GM12878 (cell line): ENCODE measurements around the gene FUT7. TPM values are rescaled to one million over a fixed set of nuclear protein-coding genes. Genes with fewer than 3 reads are reported as not detected.

Source experiments
- ATAC-seq: fragments of 200-7000 bp; cut with Tn5 transposase; 3 replicates; pipeline ENCODE4 v1.9.1; 2020; ENCODE audit warnings: mild to moderate bottlenecking, moderate library complexity
- BruUV-seq: library from RNA; stranded (reverse); fragments of 400-500 nt; replicated peaks from 2 replicates; lab custom pipeline; 2021; lab: Mats Ljungman, UMichigan
- CTCF ChIA-PET: fragments of 300-600 bp; sonication (Branson Sonifier 250); formaldehyde crosslinking; extraction: SDS; loops from one replicate; lab custom pipeline; 2021; ENCODE audit warnings: inconsistent platforms; lab: Yijun Ruan, JAX
- POLR2A ChIA-PET: fragments of 350-600 bp; formaldehyde crosslinking; extraction: SDS; loops from one replicate; lab custom pipeline; 2021; ENCODE audit warnings: inconsistent platforms; lab: Charles Lee
- RAD21 ChIA-PET: fragments of 300-600 bp; sonication (Branson Sonifier 250); formaldehyde crosslinking; loops from one replicate; lab custom pipeline; 2023; ENCODE audit warnings: antibody characterized with exemption; ENCODE audit not compliant: unreplicated experiment; lab: Charles Lee
- SMC1A ChIA-PET: fragments of 300-600 bp; sonication (Branson Sonifier 250); formaldehyde crosslinking; loops from one replicate; lab custom pipeline; 2023; ENCODE audit not compliant: unreplicated experiment, uncharacterized antibody; lab: Charles Lee
- DNase-seq: peaks from one replicate; pipeline ENCODE4 v3.0.0-alpha.2; 2011; ENCODE audit warnings: low read depth, low spot score
- FAIRE-seq: peaks from 3 replicates; lab custom pipeline; 2011; peaks lifted over from hg19 to GRCh38; lab: Jason Lieb, UNC
- H2AFZ ChIP-seq: 2 replicates; pipeline ENCODE4 v1.6.0; 2011; ENCODE audit warnings: low read depth, low read length, control low read depth; ENCODE audit not compliant: control insufficient read depth
- H3K27ac ChIP-seq: 2 replicates; pipeline ENCODE4 v1.5.1; 2011; ENCODE audit warnings: control low read depth; ENCODE audit not compliant: control insufficient read depth, insufficient read depth
- H3K27me3 ChIP-seq, 2 experiments: replicated peaks in 1 of 2; 2 replicates each; pipeline versions ENCODE4 v1.6.0 to v1.6.1; 2011; ENCODE audit warnings: low read length in 1 of 2; ENCODE audit not compliant: control insufficient read depth in 2 of 2, insufficient read depth in 2 of 2
- H3K36me3 ChIP-seq, 2 experiments: 2 replicates each; pipeline ENCODE4 v1.5.1; 2011; ENCODE audit warnings: low read length in 1 of 2; ENCODE audit not compliant: control insufficient read depth in 2 of 2, insufficient read depth in 2 of 2
- H3K4me1 ChIP-seq: 2 replicates; pipeline ENCODE4 v1.6.1; 2011; ENCODE audit warnings: mild to moderate bottlenecking, low read length, moderate library complexity, mixed read lengths; ENCODE audit not compliant: control insufficient read depth, insufficient read depth
- H3K4me2 ChIP-seq: 2 replicates; pipeline ENCODE4 v1.6.0; 2011; ENCODE audit warnings: control low read depth; ENCODE audit not compliant: control insufficient read depth, insufficient read depth
- H3K4me3 ChIP-seq: fragments of 200-600 bp; sonication (generic); 2 replicates; pipeline ENCODE4 v1.5.1; 2016
- H3K79me2 ChIP-seq: 2 replicates; pipeline ENCODE4 v1.6.0; 2011; ENCODE audit warnings: low read length; ENCODE audit not compliant: control insufficient read depth, insufficient read depth
- H3K9ac ChIP-seq: 2 replicates; pipeline ENCODE4 v1.8.0; 2011; ENCODE audit warnings: low read length, control low read depth, mixed read lengths; ENCODE audit not compliant: control insufficient read depth, insufficient read depth
- H3K9me3 ChIP-seq: replicated peaks from 3 replicates; pipeline ENCODE4 v1.5.1; 2011; ENCODE audit warnings: mild to moderate bottlenecking, low read length; ENCODE audit not compliant: control insufficient read depth, insufficient read depth
- H4K20me1 ChIP-seq: 2 replicates; pipeline ENCODE4 v1.6.0; 2011; ENCODE audit not compliant: control insufficient read depth, insufficient read depth
- BMI1 ChIP-seq: fragments of 450-650 bp; IDR thresholded peaks from 2 replicates; pipeline ENCODE4 v1.6.1; 2016; ENCODE audit warnings: mild to moderate bottlenecking, moderate library complexity, borderline replicate concordance
- BRCA1 ChIP-seq: IDR thresholded peaks from 2 replicates; pipeline ENCODE4 v1.6.1; 2011; ENCODE audit warnings: low read depth, low read length, improper control_type of control experiment
- HCFC1 ChIP-seq: fragments of 150-350 bp; IDR thresholded peaks from 2 replicates; pipeline ENCODE4 v1.6.1; 2014; ENCODE audit warnings: low read length
- HDAC2 ChIP-seq: fragments of 200-600 bp; sonication (generic); IDR thresholded peaks from 2 replicates; pipeline ENCODE4 v1.6.1; 2017
- IRF4 ChIP-seq: IDR thresholded peaks from 2 replicates; pipeline ENCODE4 v1.6.1; 2011; ENCODE audit warnings: low read depth, low read length
- KAT2A ChIP-seq: conservative IDR thresholded peaks from 2 replicates; pipeline ENCODE4 v1.6.1; 2011; ENCODE audit warnings: low read depth, low read length; ENCODE audit not compliant: control insufficient read depth
- NBN ChIP-seq: fragments of 450-650 bp; IDR thresholded peaks from 2 replicates; pipeline ENCODE4 v1.6.1; 2016
- NR2C1 ChIP-seq: fragments of 450-650 bp; IDR thresholded peaks from 2 replicates; pipeline ENCODE4 v1.6.1; 2017; ENCODE audit warnings: antibody characterized with exemption, mild to moderate bottlenecking, moderate library complexity
- RUNX3 ChIP-seq: IDR thresholded peaks from 2 replicates; pipeline ENCODE4 v1.6.1; 2012; ENCODE audit warnings: low read length, inconsistent platforms
- SREBF1 ChIP-seq: IDR thresholded peaks from 2 replicates; pipeline ENCODE4 v1.6.1; 2012; ENCODE audit warnings: mild to moderate bottlenecking, low read length
- STAT1 ChIP-seq: fragments of 450-650 bp; conservative IDR thresholded peaks from 2 replicates; pipeline ENCODE4 v1.6.1; 2014; ENCODE audit warnings: antibody characterized with exemption, mild to moderate bottlenecking
- STAT3 ChIP-seq: IDR thresholded peaks from 2 replicates; pipeline ENCODE4 v1.6.1; 2011; ENCODE audit warnings: low read depth, low read length, improper control_type of control experiment
- ZBED1 ChIP-seq: IDR thresholded peaks from 2 replicates; pipeline ENCODE4 v1.6.1; 2016; ENCODE audit warnings: borderline replicate concordance
- ZNF24 ChIP-seq: fragments of 450-650 bp; IDR thresholded peaks from 2 replicates; pipeline ENCODE4 v1.6.1; 2017; ENCODE audit warnings: antibody characterized with exemption, mild to moderate bottlenecking
- ZNF622 ChIP-seq: fragments of 450-650 bp; IDR thresholded peaks from 2 replicates; pipeline ENCODE4 v1.6.1; 2017; ENCODE audit warnings: mild to moderate bottlenecking, inconsistent platforms
- WGBS: methylation state at CpG from one replicate; pipeline ENCODE4 v1.1.6; 2016; ENCODE audit warnings: low lambda C conversion rate; ENCODE audit not compliant: insufficient replicate concordance, insufficient coverage; ENCODE audit errors: missing lambda C conversion rate; 5-methylcytosine and 5-hydroxymethylcytosine counted together
- in situ Hi-C: fragments of 300-500 bp; cut with MboI; formaldehyde crosslinking; loops from 9 replicates; pipeline ENCODE4 v1.14.3; 2018; ENCODE audit warnings: mixed read lengths
- intact Hi-C: fragments of 100-400 bp; cut with micrococcal nuclease; formaldehyde crosslinking; loops from one replicate; pipeline ENCODE4 v1.14.2; 2022; ENCODE audit not compliant: unreplicated experiment
- polyA plus RNA-seq, 11 experiments: library from polyadenylated mRNA; depleted of rRNA in 4 of 11; unstranded in 6 of 11; stranded (reverse) in 5 of 11; fragments of >200 nt; fragmentation: Nextera tagmentation in 4 of 11; fragmentation: Illumina TruSeq in 1 of 11; extraction: Ambion mirVana in 4 of 11; extraction: Trizol in 1 of 11; gene quantifications; 1 replicate in 1 of 11; 2 replicates in 10 of 11; pipeline versions ENCODE4 v1.2.1 to v1.2.3, GENCODE V29; 2011 to 2016; ENCODE audit warnings: inconsistent platforms in 2 of 11, missing spikeins in 2 of 11, low read depth in 1 of 11
- total RNA-seq, 4 experiments: library from RNA; depleted of rRNA in 3 of 4; stranded (reverse); fragments of >200 nt in 3 of 4; fragmentation: Illumina TruSeq in 1 of 4; extraction: Trizol in 1 of 4; gene quantifications; 2 replicates each; pipeline versions ENCODE4 v1.2.1 to v1.2.3, GENCODE V29; 2013 to 2021
- TF ChIP-seq, protein P1 (sequence below): fragments of 450-650 bp; IDR thresholded peaks from 2 replicates; pipeline ENCODE4 v1.6.1; 2017; ENCODE audit warnings: low read depth, mild to moderate bottlenecking, moderate library complexity
- TF ChIP-seq, protein P2 (sequence below): fragments of 450-650 bp; conservative IDR thresholded peaks from 2 replicates; pipeline ENCODE4 v1.6.1; 2017; ENCODE audit warnings: mild to moderate bottlenecking, moderate library complexity
- TF ChIP-seq, protein P3 (sequence below): fragments of 450-650 bp; IDR thresholded peaks from 2 replicates; pipeline ENCODE4 v1.6.1; 2018; ENCODE audit warnings: borderline replicate concordance, mild to moderate bottlenecking; ENCODE audit not compliant: partially characterized antibody
- TF ChIP-seq, protein P4 (sequence below): fragments of 150-350 bp; IDR thresholded peaks from 2 replicates; pipeline ENCODE4 v1.6.1; 2014; ENCODE audit warnings: mild to moderate bottlenecking, low read depth, low read length

Gene FUT7
- total and polyA plus RNA-seq, 10 of the 15 experiments (the other 5 are each of a cell fraction or from before 2014, with no cell fraction given): 0.04 to 0.62 (median 0.20) TPM; not detected in 2

DNA sequence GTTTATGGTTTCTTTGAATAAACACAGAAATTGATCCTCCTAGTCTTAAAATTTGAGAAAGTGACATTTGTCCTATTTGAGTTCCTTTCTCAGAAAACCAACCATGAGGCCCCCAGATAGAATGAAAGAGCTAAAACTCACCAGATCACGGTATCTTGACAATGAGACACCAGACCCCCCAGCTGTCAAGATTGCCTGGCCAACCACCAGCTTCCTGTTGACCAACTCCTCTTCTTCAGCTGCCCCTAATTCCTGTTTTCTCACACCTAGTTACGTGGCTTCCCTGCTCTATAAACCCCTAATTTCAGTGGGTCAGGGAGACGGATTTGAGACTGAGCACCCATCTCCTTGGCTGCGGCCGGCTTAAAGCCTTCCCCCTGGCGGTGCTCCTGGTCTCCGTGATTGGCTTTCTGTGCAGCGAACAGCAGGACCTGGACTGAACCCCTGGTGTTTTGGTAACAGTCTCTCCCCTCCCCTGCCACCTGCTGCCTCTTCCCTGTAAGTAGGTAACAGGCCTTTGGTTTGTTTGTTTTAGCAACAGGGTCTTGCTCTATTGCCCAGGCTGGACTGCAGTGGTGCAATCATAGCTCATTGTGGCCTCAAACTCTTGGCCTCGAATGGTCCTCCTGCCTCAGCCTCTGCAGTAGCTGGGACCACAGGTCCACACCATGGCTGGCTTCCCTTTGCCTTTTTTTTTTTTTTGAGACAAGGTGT lies 26.8 kb upstream of the FUT7 start:
- no peaks in the 10 kb centered on the region for H3K36me3 ChIP-seq
- no peak for TF ChIP-seq NR2C1
- no peak for TF ChIP-seq HCFC1
- TF ChIP-seq STAT3: no peak
- TF ChIP-seq, protein P1, sequence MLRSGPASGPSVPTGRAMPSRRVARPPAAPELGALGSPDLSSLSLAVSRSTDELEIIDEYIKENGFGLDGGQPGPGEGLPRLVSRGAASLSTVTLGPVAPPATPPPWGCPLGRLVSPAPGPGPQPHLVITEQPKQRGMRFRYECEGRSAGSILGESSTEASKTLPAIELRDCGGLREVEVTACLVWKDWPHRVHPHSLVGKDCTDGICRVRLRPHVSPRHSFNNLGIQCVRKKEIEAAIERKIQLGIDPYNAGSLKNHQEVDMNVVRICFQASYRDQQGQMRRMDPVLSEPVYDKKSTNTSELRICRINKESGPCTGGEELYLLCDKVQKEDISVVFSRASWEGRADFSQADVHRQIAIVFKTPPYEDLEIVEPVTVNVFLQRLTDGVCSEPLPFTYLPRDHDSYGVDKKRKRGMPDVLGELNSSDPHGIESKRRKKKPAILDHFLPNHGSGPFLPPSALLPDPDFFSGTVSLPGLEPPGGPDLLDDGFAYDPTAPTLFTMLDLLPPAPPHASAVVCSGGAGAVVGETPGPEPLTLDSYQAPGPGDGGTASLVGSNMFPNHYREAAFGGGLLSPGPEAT: no peak
- TF ChIP-seq SREBF1: no peak
- TF ChIP-seq, protein P2, sequence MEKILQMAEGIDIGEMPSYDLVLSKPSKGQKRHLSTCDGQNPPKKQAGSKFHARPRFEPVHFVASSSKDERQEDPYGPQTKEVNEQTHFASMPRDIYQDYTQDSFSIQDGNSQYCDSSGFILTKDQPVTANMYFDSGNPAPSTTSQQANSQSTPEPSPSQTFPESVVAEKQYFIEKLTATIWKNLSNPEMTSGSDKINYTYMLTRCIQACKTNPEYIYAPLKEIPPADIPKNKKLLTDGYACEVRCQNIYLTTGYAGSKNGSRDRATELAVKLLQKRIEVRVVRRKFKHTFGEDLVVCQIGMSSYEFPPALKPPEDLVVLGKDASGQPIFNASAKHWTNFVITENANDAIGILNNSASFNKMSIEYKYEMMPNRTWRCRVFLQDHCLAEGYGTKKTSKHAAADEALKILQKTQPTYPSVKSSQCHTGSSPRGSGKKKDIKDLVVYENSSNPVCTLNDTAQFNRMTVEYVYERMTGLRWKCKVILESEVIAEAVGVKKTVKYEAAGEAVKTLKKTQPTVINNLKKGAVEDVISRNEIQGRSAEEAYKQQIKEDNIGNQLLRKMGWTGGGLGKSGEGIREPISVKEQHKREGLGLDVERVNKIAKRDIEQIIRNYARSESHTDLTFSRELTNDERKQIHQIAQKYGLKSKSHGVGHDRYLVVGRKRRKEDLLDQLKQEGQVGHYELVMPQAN: no peak
- TF ChIP-seq IRF4: no peak
- TF ChIP-seq, protein P3, sequence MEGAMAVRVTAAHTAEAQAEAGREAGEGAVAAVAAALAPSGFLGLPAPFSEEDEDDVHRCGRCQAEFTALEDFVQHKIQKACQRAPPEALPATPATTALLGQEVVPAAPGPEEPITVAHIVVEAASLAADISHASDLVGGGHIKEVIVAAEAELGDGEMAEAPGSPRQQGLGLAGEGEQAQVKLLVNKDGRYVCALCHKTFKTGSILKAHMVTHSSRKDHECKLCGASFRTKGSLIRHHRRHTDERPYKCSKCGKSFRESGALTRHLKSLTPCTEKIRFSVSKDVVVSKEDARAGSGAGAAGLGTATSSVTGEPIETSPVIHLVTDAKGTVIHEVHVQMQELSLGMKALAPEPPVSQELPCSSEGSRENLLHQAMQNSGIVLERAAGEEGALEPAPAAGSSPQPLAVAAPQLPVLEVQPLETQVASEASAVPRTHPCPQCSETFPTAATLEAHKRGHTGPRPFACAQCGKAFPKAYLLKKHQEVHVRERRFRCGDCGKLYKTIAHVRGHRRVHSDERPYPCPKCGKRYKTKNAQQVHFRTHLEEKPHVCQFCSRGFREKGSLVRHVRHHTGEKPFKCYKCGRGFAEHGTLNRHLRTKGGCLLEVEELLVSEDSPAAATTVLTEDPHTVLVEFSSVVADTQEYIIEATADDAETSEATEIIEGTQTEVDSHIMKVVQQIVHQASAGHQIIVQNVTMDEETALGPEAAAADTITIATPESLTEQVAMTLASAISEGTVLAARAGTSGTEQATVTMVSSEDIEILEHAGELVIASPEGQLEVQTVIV: no peak
- TF ChIP-seq, protein P4, sequence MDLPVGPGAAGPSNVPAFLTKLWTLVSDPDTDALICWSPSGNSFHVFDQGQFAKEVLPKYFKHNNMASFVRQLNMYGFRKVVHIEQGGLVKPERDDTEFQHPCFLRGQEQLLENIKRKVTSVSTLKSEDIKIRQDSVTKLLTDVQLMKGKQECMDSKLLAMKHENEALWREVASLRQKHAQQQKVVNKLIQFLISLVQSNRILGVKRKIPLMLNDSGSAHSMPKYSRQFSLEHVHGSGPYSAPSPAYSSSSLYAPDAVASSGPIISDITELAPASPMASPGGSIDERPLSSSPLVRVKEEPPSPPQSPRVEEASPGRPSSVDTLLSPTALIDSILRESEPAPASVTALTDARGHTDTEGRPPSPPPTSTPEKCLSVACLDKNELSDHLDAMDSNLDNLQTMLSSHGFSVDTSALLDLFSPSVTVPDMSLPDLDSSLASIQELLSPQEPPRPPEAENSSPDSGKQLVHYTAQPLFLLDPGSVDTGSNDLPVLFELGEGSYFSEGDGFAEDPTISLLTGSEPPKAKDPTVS: no peak
- TF ChIP-seq ZNF622: no peak
- no peak for TF ChIP-seq ZNF24
- TF ChIP-seq NBN: no peak
- TF ChIP-seq HDAC2: no peak
- TF ChIP-seq KAT2A: no peak
- TF ChIP-seq STAT1: no peak
- no peak for TF ChIP-seq BRCA1
- no peak for TF ChIP-seq BMI1
- no peak for TF ChIP-seq ZBED1
- TF ChIP-seq RUNX3: no peak
- no peaks in the 10 kb centered on the region for H4K20me1 ChIP-seq
- FAIRE-seq (no peak), DNase-seq (no peak), ATAC-seq (no peak)
- no TSS peak for BruUV-seq
- no peaks in the 10 kb centered on the region for H3K9me3 ChIP-seq
- ChIA-PET RAD21 (interaction anchor here (0.7 to 1.2 kb wide), 2 partner anchors 30 to 55 kb away, joined by 3 to 4 read pairs; partner anchors contain the start of gene ABCA2), CTCF (interaction anchor here (1.0 to 3.2 kb wide), 7 partner anchors 9 to 178 kb away, joined by 3 to 14 read pairs (median 6); partner anchors contain the start of gene NPDC1), POLR2A (interaction anchor here (0.7 kb wide), 1 partner anchor 21 kb away, joined by 3 read pairs; no protein-coding TSS in a partner anchor), SMC1A (no interaction called here)
- no peaks in the 10 kb centered on the region for H3K79me2 ChIP-seq
- H3K4me3 ChIP-seq: no peak overlapping the region
- intact Hi-C loops: no loop called here
- WGBS: 40% methylated on average over 6 of the region's 9 CpGs
- no peak overlapping the region for H3K27ac ChIP-seq
- H2AFZ ChIP-seq: no peak overlapping the region
- no peak overlapping the region for H3K4me2 ChIP-seq
- in situ Hi-C loops: no loop called here
- H3K4me1 ChIP-seq: no peaks in the 10 kb centered on the region
- no peak overlapping the region for H3K9ac ChIP-seq
- peaks cover 0 to 3% of the 10 kb centered on the region in 2 experiments; a peak in 3 of 4 replicates for H3K27me3 ChIP-seq
